HepG2 (cell line): ENCODE data around the gene HEPACAM2. TPM values are rescaled to one million over a fixed set of nuclear protein-coding genes. Genes with fewer than 3 reads are reported as not detected.

Experiments used
- BRCA1 ChIP-seq: sonication (generic); formaldehyde crosslinking; IDR thresholded peaks from 2 replicates; pipeline ENCODE4 v1.4.0; 2020; ENCODE audit warnings: missing genetic modification reagents
- GABPB1 ChIP-seq: IDR thresholded peaks from 2 replicates; pipeline ENCODE4 v1.6.1; 2016; ENCODE audit warnings: mild to moderate bottlenecking, missing genetic modification reagents, moderate library complexity, missing compliant biosample characterization
- SMC3 ChIP-seq: IDR thresholded peaks from 2 replicates; pipeline ENCODE4 v1.6.1; 2011; ENCODE audit warnings: low read length, improper control_type of control experiment
- STAG1 ChIP-seq: sonication (generic); formaldehyde crosslinking; IDR thresholded peaks from 2 replicates; pipeline ENCODE4 v1.4.0; 2020; ENCODE audit warnings: missing genetic modification reagents
- ZBTB7A ChIP-seq: sonication (generic); formaldehyde crosslinking; IDR thresholded peaks from 2 replicates; pipeline ENCODE4 v1.8.0; 2022; ENCODE audit warnings: mild to moderate bottlenecking, missing genetic modification reagents
- ZNF720 ChIP-seq: sonication (generic); formaldehyde crosslinking; IDR thresholded peaks from 2 replicates; pipeline ENCODE4 v1.4.0; 2020; ENCODE audit warnings: missing genetic modification reagents
- polyA plus RNA-seq, 8 experiments: library from polyadenylated mRNA; depleted of rRNA in 3 of 8; stranded (reverse) in 7 of 8; unstranded in 1 of 8; fragments of >200 nt; fragmentation: Illumina TruSeq in 4 of 8; extraction: Trizol in 4 of 8; gene quantifications; 2 replicates each; pipeline versions ENCODE4 v1.2.1 to v1.2.3, GENCODE V29; 2011 to 2016; ENCODE audit warnings: low read depth in 4 of 8, missing spikeins in 1 of 8, mixed read lengths in 1 of 8; ENCODE audit not compliant: insufficient read depth in 1 of 8
- total RNA-seq, 5 experiments: library from RNA; depleted of rRNA; stranded (reverse); fragments of >200 nt; fragmentation: Illumina TruSeq; extraction: Trizol; gene quantifications; 2 replicates each; pipeline ENCODE4 v1.2.3, GENCODE V29; 2016; ENCODE audit warnings: low read depth in 1 of 5
- TF ChIP-seq, protein P1 (sequence below): sonication (generic); formaldehyde crosslinking; IDR thresholded peaks from 2 replicates; pipeline ENCODE4 v1.9.0; 2022; ENCODE audit warnings: low read depth, missing genetic modification reagents
- TF ChIP-seq, protein P2 (sequence below), 2 experiments: sonication (generic) in 1 of 2; formaldehyde crosslinking in 1 of 2; IDR thresholded peaks; 2 replicates each; pipeline versions ENCODE4 v1.5.1 to v1.6.1; 2011 to 2020; ENCODE audit warnings: borderline replicate concordance in 1 of 2, low read depth in 1 of 2, low read length in 1 of 2, mild to moderate bottlenecking in 1 of 2, missing genetic modification reagents in 1 of 2, moderate library complexity in 1 of 2
- TF ChIP-seq, protein P3 (sequence below): sonication (generic); formaldehyde crosslinking; IDR thresholded peaks from 2 replicates; pipeline ENCODE4 v1.4.0; 2020; ENCODE audit warnings: missing genetic modification reagents, borderline replicate concordance

HEPACAM2 gene
- total and polyA plus RNA-seq, 2 of the 13 experiments (the other 11 are each of a cell fraction or from before 2014, with no cell fraction given), result not detected

DNA sequence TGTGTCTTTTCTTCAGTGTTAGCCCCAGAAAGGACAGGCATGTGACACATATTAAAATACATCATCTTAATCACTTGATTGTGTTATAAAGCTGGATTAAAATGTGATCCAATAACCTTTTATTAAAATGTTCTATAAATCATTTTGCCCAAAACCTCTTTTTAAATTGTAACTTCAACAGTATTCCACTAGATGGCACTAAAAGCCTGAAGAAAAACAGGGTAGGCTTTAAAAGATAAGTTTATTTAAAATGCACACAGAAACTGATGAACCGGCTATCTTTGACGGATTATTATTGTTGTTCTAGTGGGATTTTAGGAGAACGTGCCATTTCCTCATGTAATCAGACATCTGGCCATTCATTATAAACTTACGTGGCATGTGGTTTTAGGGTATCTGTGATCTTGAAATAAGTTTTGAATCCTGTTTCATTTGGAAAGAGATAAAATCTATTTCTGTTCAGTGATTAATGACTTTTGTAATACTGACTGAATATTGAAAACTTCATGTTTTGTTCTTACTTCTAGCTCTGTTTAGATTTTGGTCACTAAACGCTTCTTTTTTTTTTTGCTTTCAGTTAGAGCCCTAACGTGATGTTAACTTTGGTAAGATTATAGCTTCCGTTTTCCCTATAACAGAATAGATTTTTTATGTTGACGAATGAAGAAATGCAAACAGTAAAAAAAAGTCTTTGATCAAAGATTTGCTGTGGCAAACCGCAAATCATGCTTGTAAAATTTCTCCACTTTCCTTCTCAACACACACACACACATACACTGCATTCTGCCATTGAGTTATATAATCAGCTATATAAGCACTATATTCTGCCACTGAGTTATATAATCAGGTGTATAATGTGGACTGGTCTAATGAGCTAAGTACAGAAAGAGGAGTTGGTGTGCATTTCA is 19.5 kb upstream of the HEPACAM2 start (continued):
- TF ChIP-seq, protein P1, sequence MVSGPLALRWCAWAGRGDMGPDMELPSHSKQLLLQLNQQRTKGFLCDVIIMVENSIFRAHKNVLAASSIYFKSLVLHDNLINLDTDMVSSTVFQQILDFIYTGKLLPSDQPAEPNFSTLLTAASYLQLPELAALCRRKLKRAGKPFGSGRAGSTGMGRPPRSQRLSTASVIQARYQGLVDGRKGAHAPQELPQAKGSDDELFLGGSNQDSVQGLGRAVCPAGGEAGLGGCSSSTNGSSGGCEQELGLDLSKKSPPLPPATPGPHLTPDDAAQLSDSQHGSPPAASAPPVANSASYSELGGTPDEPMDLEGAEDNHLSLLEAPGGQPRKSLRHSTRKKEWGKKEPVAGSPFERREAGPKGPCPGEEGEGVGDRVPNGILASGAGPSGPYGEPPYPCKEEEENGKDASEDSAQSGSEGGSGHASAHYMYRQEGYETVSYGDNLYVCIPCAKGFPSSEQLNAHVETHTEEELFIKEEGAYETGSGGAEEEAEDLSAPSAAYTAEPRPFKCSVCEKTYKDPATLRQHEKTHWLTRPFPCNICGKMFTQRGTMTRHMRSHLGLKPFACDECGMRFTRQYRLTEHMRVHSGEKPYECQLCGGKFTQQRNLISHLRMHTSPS (CRISPR knock-in tag), result no peak
- TF ChIP-seq ZBTB7A, result no peak
- peak; percentile 16; the same call in 1 of the 2 replicates for TF ChIP-seq SMC3
- TF ChIP-seq BRCA1 (CRISPR knock-in tag), result no peak
- TF ChIP-seq, protein P2, sequence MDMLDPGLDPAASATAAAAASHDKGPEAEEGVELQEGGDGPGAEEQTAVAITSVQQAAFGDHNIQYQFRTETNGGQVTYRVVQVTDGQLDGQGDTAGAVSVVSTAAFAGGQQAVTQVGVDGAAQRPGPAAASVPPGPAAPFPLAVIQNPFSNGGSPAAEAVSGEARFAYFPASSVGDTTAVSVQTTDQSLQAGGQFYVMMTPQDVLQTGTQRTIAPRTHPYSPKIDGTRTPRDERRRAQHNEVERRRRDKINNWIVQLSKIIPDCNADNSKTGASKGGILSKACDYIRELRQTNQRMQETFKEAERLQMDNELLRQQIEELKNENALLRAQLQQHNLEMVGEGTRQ (IDR thresholded peaks at IDR 0.05; ENCODE audit: low read depth, low read length), result no peak
- TF ChIP-seq, protein P2 (CRISPR knock-in tag; IDR thresholded peaks at IDR 0.05; ENCODE audit: borderline replicate concordance), result no peak
- TF ChIP-seq GABPB1, result no peak
- TF ChIP-seq, protein P3, sequence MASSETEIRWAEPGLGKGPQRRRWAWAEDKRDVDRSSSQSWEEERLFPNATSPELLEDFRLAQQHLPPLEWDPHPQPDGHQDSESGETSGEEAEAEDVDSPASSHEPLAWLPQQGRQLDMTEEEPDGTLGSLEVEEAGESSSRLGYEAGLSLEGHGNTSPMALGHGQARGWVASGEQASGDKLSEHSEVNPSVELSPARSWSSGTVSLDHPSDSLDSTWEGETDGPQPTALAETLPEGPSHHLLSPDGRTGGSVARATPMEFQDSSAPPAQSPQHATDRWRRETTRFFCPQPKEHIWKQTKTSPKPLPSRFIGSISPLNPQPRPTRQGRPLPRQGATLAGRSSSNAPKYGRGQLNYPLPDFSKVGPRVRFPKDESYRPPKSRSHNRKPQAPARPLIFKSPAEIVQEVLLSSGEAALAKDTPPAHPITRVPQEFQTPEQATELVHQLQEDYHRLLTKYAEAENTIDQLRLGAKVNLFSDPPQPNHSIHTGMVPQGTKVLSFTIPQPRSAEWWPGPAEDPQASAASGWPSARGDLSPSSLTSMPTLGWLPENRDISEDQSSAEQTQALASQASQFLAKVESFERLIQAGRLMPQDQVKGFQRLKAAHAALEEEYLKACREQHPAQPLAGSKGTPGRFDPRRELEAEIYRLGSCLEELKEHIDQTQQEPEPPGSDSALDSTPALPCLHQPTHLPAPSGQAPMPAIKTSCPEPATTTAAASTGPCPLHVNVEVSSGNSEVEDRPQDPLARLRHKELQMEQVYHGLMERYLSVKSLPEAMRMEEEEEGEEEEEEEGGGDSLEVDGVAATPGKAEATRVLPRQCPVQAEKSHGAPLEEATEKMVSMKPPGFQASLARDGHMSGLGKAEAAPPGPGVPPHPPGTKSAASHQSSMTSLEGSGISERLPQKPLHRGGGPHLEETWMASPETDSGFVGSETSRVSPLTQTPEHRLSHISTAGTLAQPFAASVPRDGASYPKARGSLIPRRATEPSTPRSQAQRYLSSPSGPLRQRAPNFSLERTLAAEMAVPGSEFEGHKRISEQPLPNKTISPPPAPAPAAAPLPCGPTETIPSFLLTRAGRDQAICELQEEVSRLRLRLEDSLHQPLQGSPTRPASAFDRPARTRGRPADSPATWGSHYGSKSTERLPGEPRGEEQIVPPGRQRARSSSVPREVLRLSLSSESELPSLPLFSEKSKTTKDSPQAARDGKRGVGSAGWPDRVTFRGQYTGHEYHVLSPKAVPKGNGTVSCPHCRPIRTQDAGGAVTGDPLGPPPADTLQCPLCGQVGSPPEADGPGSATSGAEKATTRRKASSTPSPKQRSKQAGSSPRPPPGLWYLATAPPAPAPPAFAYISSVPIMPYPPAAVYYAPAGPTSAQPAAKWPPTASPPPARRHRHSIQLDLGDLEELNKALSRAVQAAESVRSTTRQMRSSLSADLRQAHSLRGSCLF (CRISPR knock-in tag), result no peak
- no peak for TF ChIP-seq ZNF720 (CRISPR knock-in tag)
- TF ChIP-seq STAG1, result peak; percentile 61
